H9 (cell line): ENCODE results near the gene CFAP47. TPM values are rescaled to one million over a fixed set of nuclear protein-coding genes. Genes with fewer than 3 reads are reported as not detected.

Experiments used
- DNase-seq: peaks from one replicate; pipeline ENCODE4 v3.0.0-alpha.2; 2017
- H2AFZ ChIP-seq: one replicate; pipeline ENCODE4 v1.6.1; 2013; ENCODE audit warnings: mild to moderate bottlenecking, low read length, control low read depth, moderate library complexity
- H2AK5ac ChIP-seq: 2 replicates; pipeline ENCODE4 v1.6.1; 2013; ENCODE audit warnings: low read length, control low read depth, mixed read lengths; ENCODE audit not compliant: insufficient read length
- H2BK120ac ChIP-seq: one replicate; pipeline ENCODE4 v1.6.1; 2013; ENCODE audit warnings: low read depth, mild to moderate bottlenecking, low read length, control low read depth, inconsistent platforms; ENCODE audit not compliant: poor library complexity, severe bottlenecking
- H2BK12ac ChIP-seq: 2 replicates; pipeline ENCODE4 v1.6.1; 2013; ENCODE audit warnings: low read length, control low read depth, mixed read lengths, low read depth; ENCODE audit not compliant: insufficient read length
- H2BK15ac ChIP-seq: 2 replicates; pipeline ENCODE4 v1.6.1; 2013; ENCODE audit warnings: low read depth, low read length, control low read depth
- H2BK20ac ChIP-seq: one replicate; pipeline ENCODE4 v1.6.1; 2013; ENCODE audit warnings: low read depth, mild to moderate bottlenecking, low read length, control low read depth, inconsistent platforms; ENCODE audit not compliant: poor library complexity, severe bottlenecking
- H2BK5ac ChIP-seq: 2 replicates; pipeline ENCODE4 v1.6.1; 2013; ENCODE audit warnings: low read length, control low read depth, mixed read lengths; ENCODE audit not compliant: insufficient read length
- H3K14ac ChIP-seq: 2 replicates; pipeline ENCODE4 v1.6.1; 2013; ENCODE audit warnings: low read length, control low read depth; ENCODE audit not compliant: insufficient read depth
- H3K18ac ChIP-seq: 2 replicates; pipeline ENCODE4 v1.6.1; 2013; ENCODE audit warnings: low read depth, mild to moderate bottlenecking, mixed read lengths, low read length, control low read depth; ENCODE audit not compliant: insufficient read length
- H3K23ac ChIP-seq: 2 replicates; pipeline ENCODE4 v1.6.1; 2013; ENCODE audit warnings: low read length, control low read depth, mixed read lengths, low read depth; ENCODE audit not compliant: insufficient read length
- H3K23me2 ChIP-seq: 2 replicates; pipeline ENCODE4 v1.6.1; 2013; ENCODE audit warnings: low read depth, mild to moderate bottlenecking, mixed read lengths, low read length, control low read depth; ENCODE audit not compliant: insufficient read length, poor library complexity, severe bottlenecking
- H3K27ac ChIP-seq: 2 replicates; pipeline ENCODE4 v1.5.1; 2013; ENCODE audit warnings: low read length, control low read depth, mixed read lengths, low read depth; ENCODE audit not compliant: insufficient read length
- H3K27me3 ChIP-seq: 2 replicates; pipeline ENCODE4 v1.6.1; 2013; ENCODE audit warnings: low read length, control low read depth, inconsistent platforms; ENCODE audit not compliant: insufficient read depth
- H3K4ac ChIP-seq: 2 replicates; pipeline ENCODE4 v1.6.1; 2013; ENCODE audit warnings: low read depth, mild to moderate bottlenecking, control low read depth, inconsistent platforms, low read length, moderate library complexity
- H3K4me1 ChIP-seq: 2 replicates; pipeline ENCODE4 v1.6.1; 2013; ENCODE audit warnings: low read length, control low read depth, inconsistent platforms; ENCODE audit not compliant: insufficient read depth
- H3K4me2 ChIP-seq: 2 replicates; pipeline ENCODE4 v1.6.1; 2013; ENCODE audit warnings: low read length, control low read depth, mixed read lengths; ENCODE audit not compliant: insufficient read length, insufficient read depth
- H3K56ac ChIP-seq: 2 replicates; pipeline ENCODE4 v1.6.1; 2013; ENCODE audit warnings: low read depth, mild to moderate bottlenecking, mixed read lengths, low read length, control low read depth; ENCODE audit not compliant: insufficient read length
- H3K79me1 ChIP-seq: 2 replicates; pipeline ENCODE4 v1.6.1; 2013; ENCODE audit warnings: low read depth, mild to moderate bottlenecking, moderate library complexity, low read length, control low read depth, inconsistent platforms; ENCODE audit not compliant: insufficient read depth, poor library complexity, severe bottlenecking
- H3K79me2 ChIP-seq: 2 replicates; pipeline ENCODE4 v1.6.1; 2013; ENCODE audit warnings: low read length, control low read depth, inconsistent platforms; ENCODE audit not compliant: insufficient read depth
- H3K9ac ChIP-seq: 2 replicates; pipeline ENCODE4 v1.6.1; 2013; ENCODE audit warnings: low read length, control low read depth, mixed read lengths; ENCODE audit not compliant: insufficient read length; ENCODE audit errors: extremely low read depth
- H3K9me3 ChIP-seq: one replicate; pipeline ENCODE4 v1.6.1; 2013; ENCODE audit warnings: low read depth, low read length, inconsistent platforms; ENCODE audit not compliant: control insufficient read depth
- H3T11ph ChIP-seq: one replicate; pipeline ENCODE4 v1.6.1; 2013; ENCODE audit warnings: mild to moderate bottlenecking, low read length, control low read depth, inconsistent platforms
- H4K20me1 ChIP-seq: one replicate; pipeline ENCODE4 v1.6.1; 2013; ENCODE audit not compliant: control insufficient read depth, insufficient read length, insufficient read depth
- H4K5ac ChIP-seq: 2 replicates; pipeline ENCODE4 v1.6.1; 2013; ENCODE audit warnings: low read depth, mild to moderate bottlenecking, mixed read lengths, low read length, control low read depth; ENCODE audit not compliant: insufficient read length
- H4K8ac ChIP-seq: replicated peaks from 2 replicates; pipeline ENCODE4 v1.6.1; 2013; ENCODE audit warnings: low read length, control low read depth, mixed read lengths, low read depth; ENCODE audit not compliant: insufficient read length
- H4K91ac ChIP-seq: 2 replicates; pipeline ENCODE4 v1.6.1; 2013; ENCODE audit warnings: low read depth, mild to moderate bottlenecking, moderate library complexity, mixed read lengths, low read length, control low read depth; ENCODE audit not compliant: insufficient read length
- H3K27ac Mint-ChIP-seq, 3 experiments: 2 replicates in 2 of 3; 3 replicates in 1 of 3; pipeline ENCODE4 v1.8.0; 2020 to 2021; ENCODE audit warnings: mixed read lengths in 3 of 3, mild to moderate bottlenecking in 1 of 3, moderate library complexity in 1 of 3
- H3K27me3 Mint-ChIP-seq: 2 replicates; pipeline ENCODE4 v1.8.0; 2021; ENCODE audit warnings: low read depth, mild to moderate bottlenecking, moderate library complexity, mixed read lengths
- H3K36me3 Mint-ChIP-seq, 3 experiments: 2 replicates in 2 of 3; 3 replicates in 1 of 3; pipeline ENCODE4 v1.8.0; 2020 to 2021; ENCODE audit warnings: low read depth in 3 of 3, mixed read lengths in 3 of 3; ENCODE audit not compliant: insufficient read depth in 1 of 3
- H3K4me1 Mint-ChIP-seq, 2 experiments: 2 replicates each; pipeline ENCODE4 v1.8.0; 2020; ENCODE audit warnings: mixed read lengths in 2 of 2
- H3K4me3 Mint-ChIP-seq, 2 experiments: 2 replicates in 1 of 2; 3 replicates in 1 of 2; pipeline ENCODE4 v1.8.0; 2020 to 2021; ENCODE audit warnings: mild to moderate bottlenecking in 2 of 2, mixed read lengths in 2 of 2, moderate library complexity in 1 of 2
- H3K9me3 Mint-ChIP-seq, 2 experiments: 2 replicates in 1 of 2; 3 replicates in 1 of 2; pipeline ENCODE4 v1.8.0; 2020; ENCODE audit warnings: mild to moderate bottlenecking in 2 of 2, mixed read lengths in 2 of 2, moderate library complexity in 1 of 2
- CTCF ChIP-seq: fragments of 200-600 bp; sonication (generic); conservative IDR thresholded peaks from 3 replicates; pipeline ENCODE4 v1.8.0; 2021; ENCODE audit warnings: antibody characterized with exemption, mild to moderate bottlenecking
- WGBS: extraction: QIAGEN DNeasy Blood & Tissue Kit; methylation state at CpG from one replicate; pipeline ENCODE4 v1.1.7; 2013; ENCODE audit warnings: missing lambda C conversion rate, low lambda C conversion rate, mixed read lengths; ENCODE audit not compliant: insufficient read length; ENCODE audit errors: extremely low coverage; 5-methylcytosine and 5-hydroxymethylcytosine counted together
- total RNA-seq: library from RNA; stranded (reverse); gene quantifications from 2 replicates; pipeline ENCODE4 v1.2.1, GENCODE V29; 2021

Gene CFAP47
- total RNA-seq, 1 experiment from 2014 or later = not detected

- Mint-ChIP-seq H3K27ac (no peak overlapping the region), H3K4me1 (no peaks in the 10 kb centered on the region), H3K36me3 (peaks cover 0 to 3% (median 0%) of the 10 kb centered on the region in 3 experiments; a peak in 2 of 7 replicates), H3K27me3 (no peaks in the 10 kb centered on the region; the same call in 1 of the 2 replicates), H3K4me3 (no peak overlapping the region), H3K9me3 (peaks cover 35 to 42% of the 10 kb centered on the region in 2 experiments)
- Histone ChIP-seq H3K23ac (no peak overlapping the region), H3K9me3 (no peaks in the 10 kb centered on the region), H2BK20ac (no peak overlapping the region), H2AK5ac (no peak overlapping the region), H3K14ac (no peak overlapping the region), H3K23me2 (no peaks in the 10 kb centered on the region), H4K5ac (no peak overlapping the region), H2AFZ (no peak overlapping the region), H3K79me1 (no peaks in the 10 kb centered on the region), H2BK15ac (no peak overlapping the region), H3K18ac (no peak overlapping the region), H2BK5ac (no peak overlapping the region), H3K9ac (no peak overlapping the region), H4K8ac (no peak overlapping the region), H2BK12ac (no peak overlapping the region), H3K79me2 (no peaks in the 10 kb centered on the region), H3K4me2 (no peak overlapping the region), H3K27me3 (no peaks in the 10 kb centered on the region), H3K27ac (no peak overlapping the region), H4K91ac (no peak overlapping the region), H2BK120ac (no peak overlapping the region), H3K4me1 (no peaks in the 10 kb centered on the region), H3T11ph (no peak overlapping the region), H4K20me1 (no peaks in the 10 kb centered on the region), H3K56ac (no peak overlapping the region), H3K4ac (no peak overlapping the region)
- DNase-seq = no peak
- no peak for TF ChIP-seq CTCF
- no CpG with 5 or more reads among the region's 5 CpGs for WGBS
These were observed 87.7 kb downstream of the CFAP47 start for GRCh38 chrX:36007207-36007606.
